HG02943 (cell line): ENCODE data around the gene SLC25A23.
"Not testable (repeated sequence)": the region's sequence is repeated elsewhere in the genome, so short reads cannot be mapped to it uniquely, and the experiment has no call there.

ENCODE experiments used
- ATAC-seq: cut with Tn5 transposase; IDR thresholded peaks from one replicate; pipeline ENCODE4 v1.9.1; 2021; ENCODE audit warnings: mild to moderate bottlenecking, low read depth, moderate library complexity; ENCODE audit not compliant: unreplicated experiment

Gene SLC25A23

GRCh38 chr19:6458695-6459261 is 814 bp downstream of the SLC25A23 start:
- no peak for ATAC-seq

- no peak for ATAC-seq
These were observed 1.5 kb downstream of the SLC25A23 start for GRCh38 chr19:6457958-6458694.

GRCh38 chr19:6455924-6456323 is 3.7 kb downstream of the SLC25A23 start:
- ATAC-seq = no peak

- no peak for ATAC-seq
These were observed 5.5 kb downstream of the SLC25A23 start for GRCh38 chr19:6453951-6454565.

GRCh38 chr19:6452899-6453298 is 6.7 kb downstream of the SLC25A23 start:
- ATAC-seq = no peak

- no peak for ATAC-seq
These were observed 7.4 kb downstream of the SLC25A23 start for GRCh38 chr19:6452223-6452614.

- no peak for ATAC-seq
These were observed 7.9 kb downstream of the SLC25A23 start for GRCh38 chr19:6451583-6452222.

GRCh38 chr19:6450166-6450565 is 9.4 kb downstream of the SLC25A23 start:
- ATAC-seq = no peak

GRCh38 chr19:6448045-6448444 is 11.5 kb downstream of the SLC25A23 start:
- no peak for ATAC-seq

GRCh38 chr19:6446452-6446851 is 13.1 kb downstream of the SLC25A23 start:
- no peak for ATAC-seq

- no peak for ATAC-seq
These were observed 15.6 kb downstream of the SLC25A23 start for GRCh38 chr19:6443986-6444385.

GRCh38 chr19:6442087-6442688 is 17.4 kb downstream of the SLC25A23 start:
- no peak for ATAC-seq

- no peak for ATAC-seq
These were observed 18.7 kb downstream of the SLC25A23 start for GRCh38 chr19:6440905-6441304.

GRCh38 chr19:6439743-6440142 is 19.8 kb downstream of the SLC25A23 start:
- ATAC-seq = no peak

GRCh38 chr19:6433663-6434062 is 25.9 kb downstream of the SLC25A23 start, which contains the start of gene SLC25A41:
SLC25A41 (minus strand) TSS chr19:6433763; CDS start chr19:6433693, 70 bp downstream.
- ATAC-seq = no peak

- no peak for ATAC-seq
These were observed 26.4 kb downstream of the SLC25A23 start for GRCh38 chr19:6433165-6433564.

- no peak for ATAC-seq
These were observed 27.7 kb downstream of the SLC25A23 start for GRCh38 chr19:6431891-6432290.

- no peak for ATAC-seq
These were observed 30.0 kb downstream of the SLC25A23 start for GRCh38 chr19:6429419-6430221.

GRCh38 chr19:6428692-6429418 is 30.7 kb downstream of the SLC25A23 start:
- not testable (repeated sequence) for ATAC-seq
